ENCODE results near the gene ZC3H10. TPM values are rescaled to one million over a fixed set of nuclear protein-coding genes. Genes with fewer than 3 reads are reported as not detected.

ZC3H10 gene
- polyA plus RNA-seq, 1 experiment: 1.6 TPM

- H3K27me3 ChIP-seq (ENCODE audit: control insufficient read depth, insufficient read depth, low read length): peaks cover 1% of the 10 kb centered on the region; the same call in 1 of the 2 replicates
- ChIA-PET CTCF (no interaction called here), POLR2A (interaction anchor here (0.5 kb wide), 1 partner anchor 32 kb away, joined by 3 read pairs; no protein-coding TSS in a partner anchor)
- no peak overlapping the region for H3K4me3 ChIP-seq (ENCODE audit: low read depth, low read length)
- no peak for DNase-seq (ENCODE audit: low read depth)
- no peak for TF ChIP-seq CTCF (IDR thresholded peaks at IDR 0.05; ENCODE audit: insufficient read depth, low read depth, low read length)
- H3K36me3 ChIP-seq (ENCODE audit: control insufficient read depth, insufficient read depth, low read length): no peaks in the 10 kb centered on the region
Measured at GRCh38 chr12:56087220-56087619, 30.8 kb upstream of the ZC3H10 start.

DNA sequence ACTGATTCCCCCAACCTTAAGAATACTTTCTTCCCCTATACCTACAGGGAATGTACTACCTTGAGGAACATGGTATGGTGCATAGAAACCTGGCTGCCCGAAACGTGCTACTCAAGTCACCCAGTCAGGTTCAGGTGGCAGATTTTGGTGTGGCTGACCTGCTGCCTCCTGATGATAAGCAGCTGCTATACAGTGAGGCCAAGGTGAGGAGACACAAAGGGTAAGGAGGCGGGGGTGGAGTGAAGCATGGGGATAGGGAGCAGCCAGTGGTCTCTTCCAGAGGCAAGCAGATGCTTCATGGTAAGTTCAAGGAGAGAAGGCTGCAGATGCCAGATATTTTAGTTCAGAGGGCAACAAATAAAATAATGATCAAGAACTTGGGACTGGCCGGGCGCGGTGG, 20.3 kb upstream of the ZC3H10 start:
- H3K27me3 ChIP-seq (ENCODE audit: control insufficient read depth, insufficient read depth, low read length): peaks cover 6% of the 10 kb centered on the region
- H3K4me3 ChIP-seq (ENCODE audit: low read depth, low read length): no peak overlapping the region
- TF ChIP-seq CTCF (IDR thresholded peaks at IDR 0.05; ENCODE audit: insufficient read depth, low read depth, low read length): no peak
- POLR2A ChIA-PET: no interaction called here
- no peak for DNase-seq (ENCODE audit: low read depth)
- H3K36me3 ChIP-seq (ENCODE audit: control insufficient read depth, insufficient read depth, low read length): no peaks in the 10 kb centered on the region
- CTCF ChIA-PET: interaction anchor here (2.0 to 2.4 kb wide), 2 partner anchors 12 to 18 kb away, joined by 5 to 7 read pairs; partner anchors contain the start of gene ERBB3

GRCh38 chr12:56098592-56098991, 19.5 kb upstream of the ZC3H10 start:
- POLR2A ChIA-PET: no interaction called here
- TF ChIP-seq CTCF (IDR thresholded peaks at IDR 0.05; ENCODE audit: insufficient read depth, low read depth, low read length): no peak
- CTCF ChIA-PET: interaction anchor here (0.6 kb wide), 1 partner anchor 50 kb away, joined by 3 read pairs; no protein-coding TSS in a partner anchor
- Histone ChIP-seq H3K36me3 (ENCODE audit: control insufficient read depth, insufficient read depth, low read length) (no peaks in the 10 kb centered on the region), H3K27me3 (ENCODE audit: control insufficient read depth, insufficient read depth, low read length) (peaks cover 4% of the 10 kb centered on the region), H3K4me3 (ENCODE audit: low read depth, low read length) (no peak overlapping the region)
- no peak for DNase-seq (ENCODE audit: low read depth)

GRCh38 chr12:56099787-56100186, 18.3 kb upstream of the ZC3H10 start:
- peaks cover 4% of the 10 kb centered on the region; the same call in 1 of the 2 replicates for H3K27me3 ChIP-seq (ENCODE audit: control insufficient read depth, insufficient read depth, low read length)
- TF ChIP-seq CTCF (IDR thresholded peaks at IDR 0.05; ENCODE audit: insufficient read depth, low read depth, low read length): no peak
- H3K4me3 ChIP-seq (ENCODE audit: low read depth, low read length): no peak overlapping the region
- ChIA-PET POLR2A (no interaction called here), CTCF (no interaction called here)
- DNase-seq (ENCODE audit: low read depth): no peak
- H3K36me3 ChIP-seq (ENCODE audit: control insufficient read depth, insufficient read depth, low read length): no peaks in the 10 kb centered on the region

GRCh38 chr12:56101045-56101444, 17.0 kb upstream of the ZC3H10 start:
- CTCF ChIA-PET: interaction anchor here (0.8 kb wide), 1 partner anchor 50 kb away, joined by 3 read pairs; no protein-coding TSS in a partner anchor
- Histone ChIP-seq H3K4me3 (ENCODE audit: low read depth, low read length) (no peak overlapping the region), H3K36me3 (ENCODE audit: control insufficient read depth, insufficient read depth, low read length) (no peaks in the 10 kb centered on the region), H3K27me3 (ENCODE audit: control insufficient read depth, insufficient read depth, low read length) (peaks cover 4% of the 10 kb centered on the region; the same call in 1 of the 2 replicates)
- no peak for DNase-seq (ENCODE audit: low read depth)
- TF ChIP-seq CTCF (IDR thresholded peaks at IDR 0.05; ENCODE audit: insufficient read depth, low read depth, low read length): no peak
- POLR2A ChIA-PET: no interaction called here

Data from BJ (cell line).